ENCODE data around the gene GPC2.

Gene GPC2

GRCh38 chr7:100120733-100121036, 56.5 kb downstream of the GPC2 start:
- no peak for DNase-seq (ENCODE audit: low read depth)

GRCh38 chr7:100119970-100120732, 57.0 kb downstream of the GPC2 start:
- DNase-seq (ENCODE audit: low read depth): peak; percentile 48
